ENCODE measurements around the gene PPM1F. TPM values are rescaled to one million over a fixed set of nuclear protein-coding genes. Genes with fewer than 3 reads are reported as not detected.
"Not testable (repeated sequence)": the region's sequence is repeated elsewhere in the genome, so short reads cannot be mapped to it uniquely, and the experiment has no call there.

Gene PPM1F
- total RNA-seq, 1 experiment from 2014 or later: 84.4 TPM

DNA sequence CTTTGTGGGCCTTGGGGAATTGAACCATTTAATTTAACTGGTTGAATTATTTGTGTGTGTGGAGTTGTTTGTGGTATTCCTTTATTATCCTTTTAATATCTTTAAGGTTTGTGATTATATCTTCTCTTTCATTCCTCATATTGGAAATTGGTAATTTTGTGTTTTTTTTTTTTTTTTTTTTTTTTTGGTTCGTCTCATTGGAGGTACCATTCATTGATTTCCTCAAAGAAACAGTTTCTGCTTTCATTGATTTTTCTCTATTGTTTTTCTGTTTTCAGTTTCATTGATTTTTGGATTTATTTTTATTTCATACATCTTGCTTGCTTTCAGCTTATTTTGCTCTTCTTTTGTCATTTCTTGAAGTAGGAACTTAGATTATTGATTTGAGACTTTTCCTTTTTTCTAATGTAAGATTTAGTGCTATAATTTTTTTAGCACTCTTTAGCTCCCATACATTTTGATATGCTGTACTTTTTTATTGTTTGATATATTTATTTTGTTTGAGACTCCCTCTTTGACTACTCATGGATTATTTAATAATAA is 54.2 kb downstream of the PPM1F start:
- DNase-seq (ENCODE audit: low read depth): no peak

- no peak for DNase-seq (ENCODE audit: low read depth)
Measured at GRCh38 chr22:21896951-21897513, 55.6 kb downstream of the PPM1F start.

DNA sequence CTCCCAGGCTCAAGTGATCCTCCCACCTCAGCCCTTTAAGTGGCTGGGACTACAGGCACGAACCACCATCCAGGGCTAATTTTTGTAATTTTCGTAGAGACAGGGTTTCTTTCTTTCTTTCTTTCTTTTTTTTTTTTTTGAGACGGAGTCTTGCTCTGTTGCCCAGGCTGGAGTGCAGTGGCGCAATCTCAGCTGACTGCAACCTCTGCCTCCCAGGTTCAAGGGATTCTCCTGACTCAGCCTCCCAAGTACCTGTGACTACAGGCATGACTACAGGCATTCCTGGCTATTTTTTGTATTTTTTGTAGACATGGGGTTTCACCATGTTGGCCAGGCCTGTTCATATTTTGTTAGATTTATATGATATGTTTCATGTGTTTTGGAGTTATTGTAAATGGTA is 56.4 kb downstream of the PPM1F start:
- not testable (repeated sequence) for DNase-seq (ENCODE audit: low read depth)

GRCh38 chr22:21894799-21895198 is 57.8 kb downstream of the PPM1F start:
- DNase-seq (ENCODE audit: low read depth): no peak

GRCh38 chr22:21889251-21889990 is 63.2 kb downstream of the PPM1F start:
- no peak for DNase-seq (ENCODE audit: low read depth)

- no peak for DNase-seq (ENCODE audit: low read depth)
Measured at GRCh38 chr22:21887841-21888240, 64.8 kb downstream of the PPM1F start.

- not testable (repeated sequence) for DNase-seq (ENCODE audit: low read depth)
Measured at GRCh38 chr22:21883930-21884329, 68.7 kb downstream of the PPM1F start.

GRCh38 chr22:21882754-21883333 is 69.8 kb downstream of the PPM1F start:
- DNase-seq (ENCODE audit: low read depth): not testable (repeated sequence)

DNA sequence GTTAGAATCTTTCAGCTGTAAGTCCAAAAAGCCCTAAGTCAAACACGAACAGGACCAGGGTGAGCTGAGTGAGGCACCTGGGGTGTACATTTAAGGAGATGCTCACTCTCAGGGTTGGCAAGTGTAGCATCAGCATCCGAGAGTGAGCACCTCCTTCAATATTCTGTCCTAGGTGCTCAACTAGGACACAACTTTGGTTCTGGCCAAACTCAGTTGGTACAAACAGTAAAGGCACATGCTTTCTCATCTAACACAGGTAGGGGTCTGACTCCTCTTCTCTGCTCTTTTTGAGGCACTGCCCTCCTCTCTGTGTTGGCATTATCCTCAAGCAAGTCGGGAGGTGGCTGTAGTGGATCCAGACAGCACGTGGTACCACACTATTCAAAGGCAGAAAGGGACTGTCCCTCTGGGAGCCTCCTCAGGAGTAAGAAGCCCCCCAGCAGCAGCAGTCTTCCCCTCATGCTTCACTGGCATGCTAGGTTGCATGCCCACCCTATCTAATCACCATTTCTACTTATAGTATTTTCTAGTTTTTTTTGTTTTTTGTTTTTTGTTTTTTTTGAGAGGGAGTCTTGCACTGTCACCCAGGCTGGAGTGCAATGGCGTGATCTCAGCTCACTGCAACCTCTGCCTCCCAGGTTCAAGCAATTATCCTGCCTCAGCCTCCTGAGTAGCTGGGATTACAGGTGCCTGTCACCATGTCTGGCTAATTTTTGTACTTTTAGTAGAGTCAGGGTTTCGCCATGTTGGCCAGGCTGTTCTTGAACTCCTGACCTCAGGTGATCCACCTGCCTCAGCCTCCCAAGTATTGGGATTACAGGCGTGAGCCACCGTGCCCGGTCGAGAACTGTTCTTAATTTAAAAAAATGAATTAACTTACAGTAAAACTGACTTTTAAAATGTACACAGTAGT is 70.6 kb downstream of the PPM1F start:
- DNase-seq (ENCODE audit: low read depth): no peak

DNA sequence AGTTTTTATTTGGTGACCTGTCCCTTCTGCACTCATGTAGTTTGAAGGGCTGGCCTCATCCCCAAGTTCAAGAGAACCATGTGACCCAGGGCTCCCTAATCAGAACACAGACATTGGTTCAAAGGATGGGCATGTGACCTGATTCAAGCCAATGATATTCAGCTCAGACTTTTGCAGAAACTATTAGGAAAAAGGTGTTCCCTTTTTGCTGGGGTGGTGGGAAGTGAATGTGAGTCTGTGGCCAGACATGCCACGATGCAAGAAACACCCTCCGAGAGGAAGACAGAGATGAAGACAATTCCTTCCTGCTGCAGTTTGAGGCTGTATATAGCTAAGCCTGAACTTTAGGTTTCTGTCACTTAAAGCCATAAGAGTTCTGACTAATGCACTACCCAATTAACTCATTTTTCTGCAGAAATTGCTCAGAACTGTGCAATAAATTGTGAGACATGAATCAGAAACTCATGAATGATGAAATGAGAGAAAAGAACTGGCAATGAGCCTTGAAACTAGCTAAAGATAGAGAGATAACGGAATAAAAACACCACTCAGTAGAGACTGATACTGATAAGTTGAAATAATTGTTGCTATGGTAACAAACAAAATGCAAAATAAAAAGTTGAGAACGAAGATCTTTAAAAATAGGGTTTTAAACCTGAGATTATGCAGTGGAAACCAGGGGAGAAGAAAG is 76.0 kb downstream of the PPM1F start:
- no peak for DNase-seq (ENCODE audit: low read depth)

DNA sequence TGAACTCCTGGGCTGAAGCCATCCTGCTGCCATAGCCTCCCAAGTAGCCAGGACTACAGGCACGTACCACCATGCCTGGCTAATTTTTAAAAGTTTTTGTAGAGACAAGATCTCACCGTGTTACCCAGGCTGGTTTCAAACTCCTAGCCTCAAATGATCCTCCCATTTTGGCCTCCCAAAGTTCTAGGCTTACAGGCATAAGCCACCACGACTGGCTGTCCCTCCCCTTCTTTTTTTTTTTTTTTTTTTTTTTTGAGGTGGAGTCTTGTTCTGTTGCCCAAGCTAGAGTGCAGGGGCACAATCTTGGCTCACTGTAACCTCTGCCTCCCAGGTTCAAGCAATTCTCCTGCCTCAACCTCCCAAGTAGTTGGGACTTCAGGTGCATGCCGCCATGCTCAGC is 77.7 kb downstream of the PPM1F start:
- DNase-seq (ENCODE audit: low read depth): not testable (repeated sequence)

GRCh38 chr22:21873619-21874018 is 79.0 kb downstream of the PPM1F start:
- no peak for DNase-seq (ENCODE audit: low read depth)

DNA sequence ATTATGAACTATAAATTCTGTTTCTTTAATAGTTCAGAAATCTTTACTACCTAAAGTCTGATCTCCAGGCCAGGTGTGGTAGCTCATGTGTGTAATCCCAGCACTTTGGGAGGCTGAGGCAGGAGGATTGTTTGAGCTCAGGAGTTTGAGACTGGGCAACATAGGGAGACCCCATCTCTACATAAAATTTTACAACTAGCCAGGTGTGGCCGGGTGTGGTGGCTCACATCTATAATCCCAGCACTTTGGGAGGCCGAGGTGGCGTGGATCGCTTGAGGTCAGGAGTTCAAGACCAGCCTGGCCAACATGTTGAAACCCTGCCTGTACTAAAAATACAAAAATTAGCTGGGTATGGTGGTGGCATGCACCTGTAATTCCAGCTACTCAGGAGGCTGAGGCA is 79.9 kb downstream of the PPM1F start:
- not testable (repeated sequence) for DNase-seq (ENCODE audit: low read depth)

Other genes with a start within 250 kb of the PPM1F start
- 0.17 and 0.21 TPM in 2 replicates for gene YPEL1, start 217.1 kb downstream of the PPM1F start, total RNA-seq (2014; rRNA removed; shearing (Covaris generic))
- gene MAPK1, start 85.2 kb downstream of the PPM1F start, total RNA-seq (2014; rRNA removed; shearing (Covaris generic)): 84.8 and 113 TPM in 2 replicates
- gene TOP3B, start 29.9 kb upstream of the PPM1F start, total RNA-seq (2014; rRNA removed; shearing (Covaris generic)): 42.5 and 48.9 TPM in 2 replicates